OCI-LY3 (cell line): ENCODE results near the gene CLK2.

Experiments
- CTCF ChIP-seq: fragments of 200-600, 300-600 bp; sonication (generic); IDR thresholded peaks from 2 replicates; pipeline ENCODE4 v1.5.1; 2014; ENCODE audit warnings: antibody characterized with exemption, low read length, low read depth
- EZH2phosphoT487 ChIP-seq: fragments of 200-600 bp; shearing (Covaris generic); IDR thresholded peaks from 2 replicates; pipeline ENCODE4 v1.6.1; 2018; ENCODE audit warnings: antibody characterized with exemption, mixed run types, low read depth

- TF ChIP-seq CTCF (no peak), EZH2phosphoT487 (no peak)
Measured at GRCh38 chr1:155263067-155263466, 10.2 kb downstream of the CLK2 start.
